Measurements from ENCODE around the gene SPNS2.
"Not testable (repeated sequence)": the region's sequence is repeated elsewhere in the genome, so short reads cannot be mapped to it uniquely, and the experiment has no call there.

The SPNS2 gene

DNA sequence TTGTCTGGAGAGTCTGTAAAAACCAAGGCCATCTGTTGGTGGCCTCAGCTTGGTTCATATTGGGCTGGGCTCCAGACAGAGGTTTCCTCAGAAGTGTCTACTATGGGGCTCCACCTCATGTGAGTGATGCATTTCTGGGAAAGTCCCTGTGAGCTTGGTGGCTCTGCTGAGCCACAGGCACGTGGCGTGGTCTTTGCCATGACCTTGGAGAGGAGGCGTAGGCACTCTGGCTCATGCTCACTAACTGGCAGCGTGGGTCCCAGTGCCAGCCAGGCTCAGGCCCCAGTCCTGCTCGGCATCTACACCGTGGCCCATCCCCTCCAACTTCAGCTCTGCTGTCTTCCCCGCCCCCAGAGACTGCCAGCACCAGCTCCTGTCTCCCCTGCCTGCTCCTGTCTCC is 75.0 kb downstream of the SPNS2 start:
- peak; percentile 71 for DNase-seq

- DNase-seq = no peak
These were observed 75.9 kb downstream of the SPNS2 start for GRCh38 chr17:4574448-4575045.

GRCh38 chr17:4576161-4576558 is 77.5 kb downstream of the SPNS2 start:
- DNase-seq = no peak

- DNase-seq = no peak
These were observed 78.1 kb downstream of the SPNS2 start for GRCh38 chr17:4576729-4577322.

- no peak for DNase-seq
These were observed 78.8 kb downstream of the SPNS2 start for GRCh38 chr17:4577386-4577993.

DNA sequence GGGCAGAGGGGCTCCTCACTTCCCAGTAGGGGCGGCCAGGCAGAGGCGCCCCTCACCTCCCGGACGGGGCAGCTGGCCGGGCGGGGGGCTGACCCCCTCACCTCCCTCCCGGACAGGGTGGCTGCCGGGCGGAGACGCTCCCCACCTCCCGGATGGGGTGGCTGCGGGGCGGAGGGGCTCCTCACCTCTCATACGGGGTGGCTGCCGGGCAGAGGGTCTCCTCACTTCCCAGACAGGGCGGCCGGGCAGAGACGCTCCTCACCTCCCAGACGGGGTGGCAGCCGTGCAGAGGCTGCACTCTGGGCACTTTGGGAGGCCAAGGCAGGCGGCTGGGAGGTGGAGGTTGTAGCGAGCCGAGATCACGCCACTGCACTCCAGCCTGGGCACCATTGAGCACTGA is 79.7 kb downstream of the SPNS2 start:
- DNase-seq = not testable (repeated sequence)

- no peak for DNase-seq
These were observed 81.0 kb downstream of the SPNS2 start for GRCh38 chr17:4579678-4580077.

DNA sequence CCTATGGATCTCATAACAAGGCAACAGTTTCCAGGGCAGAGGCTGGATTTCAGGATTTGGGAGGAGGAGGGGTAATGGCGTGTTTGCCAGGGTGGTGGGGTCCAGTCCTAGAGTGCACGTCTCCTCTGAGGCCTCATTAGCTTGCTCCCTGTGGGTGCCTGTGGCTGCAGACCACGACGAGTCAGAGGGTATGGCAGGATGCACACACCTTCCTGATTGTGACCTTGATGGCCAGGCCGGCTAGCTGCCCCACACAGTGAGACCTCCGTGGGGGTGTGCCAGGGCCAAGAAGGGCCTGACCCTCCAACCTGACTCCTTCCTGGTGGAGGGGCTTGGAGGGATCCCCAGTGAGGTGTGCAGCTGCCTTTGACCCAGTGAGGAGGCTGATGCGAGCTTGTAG is 81.6 kb downstream of the SPNS2 start:
- DNase-seq = no peak

GRCh38 chr17:4582101-4582501 is 83.4 kb downstream of the SPNS2 start:
- DNase-seq = no peak

DNA sequence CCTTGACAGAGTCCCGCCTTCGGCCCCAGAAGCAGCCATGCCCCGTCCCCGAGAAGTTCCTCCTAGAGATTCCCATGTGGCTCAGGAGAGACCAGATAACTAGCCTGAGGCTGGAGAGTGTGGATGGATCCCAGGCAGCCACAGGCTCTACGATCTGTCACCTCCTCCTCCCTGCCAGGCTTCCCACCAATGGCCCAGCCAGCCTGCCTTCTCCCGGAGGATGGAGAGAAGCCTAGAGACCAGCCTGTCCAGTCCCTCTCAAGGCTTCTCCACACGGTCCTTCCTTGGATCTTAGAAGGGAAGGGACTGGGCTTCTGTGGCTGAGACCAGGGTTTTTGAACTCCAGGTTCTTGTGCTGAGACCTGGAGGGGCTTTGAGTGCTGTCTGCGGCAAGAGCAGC is 84.0 kb downstream of the SPNS2 start:
- DNase-seq = no peak

GRCh38 chr17:4583206-4583605 is 84.5 kb downstream of the SPNS2 start:
- DNase-seq = no peak

DNA sequence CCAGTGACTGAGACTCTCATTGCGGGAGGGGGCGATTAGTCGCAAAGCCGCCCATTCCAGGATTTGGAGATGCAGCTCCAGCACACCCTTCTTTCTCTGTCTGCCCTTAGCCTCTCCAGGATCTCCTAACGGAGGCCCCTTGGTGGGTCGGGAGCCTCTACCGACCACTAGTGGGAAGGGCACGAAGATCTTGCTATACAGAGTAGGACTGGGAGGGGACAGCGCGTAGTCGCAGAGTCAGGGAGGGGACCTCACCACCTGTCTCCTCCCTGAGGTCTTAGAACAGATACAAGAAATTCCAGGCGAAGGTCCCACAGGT is 85.1 kb downstream of the SPNS2 start:
- peak; percentile 31 for DNase-seq

GRCh38 chr17:4584101-4584916 is 85.6 kb downstream of the SPNS2 start, which contains the start of gene SMTNL2:
SMTNL2 (plus strand) TSS chr17:4584529; CDS start chr17:4584606, 77 bp downstream.
- peak; percentile 40 for DNase-seq

- no peak for DNase-seq
These were observed 86.4 kb downstream of the SPNS2 start for GRCh38 chr17:4584917-4585637.

- DNase-seq = no peak
These were observed 86.9 kb downstream of the SPNS2 start for GRCh38 chr17:4585638-4585994.

- no peak for DNase-seq
These were observed 87.4 kb downstream of the SPNS2 start for GRCh38 chr17:4586043-4586442.

- no peak for DNase-seq
These were observed 88.5 kb downstream of the SPNS2 start for GRCh38 chr17:4587195-4587594.

GRCh38 chr17:4587803-4588202 is 89.1 kb downstream of the SPNS2 start:
- no peak for DNase-seq

DNA sequence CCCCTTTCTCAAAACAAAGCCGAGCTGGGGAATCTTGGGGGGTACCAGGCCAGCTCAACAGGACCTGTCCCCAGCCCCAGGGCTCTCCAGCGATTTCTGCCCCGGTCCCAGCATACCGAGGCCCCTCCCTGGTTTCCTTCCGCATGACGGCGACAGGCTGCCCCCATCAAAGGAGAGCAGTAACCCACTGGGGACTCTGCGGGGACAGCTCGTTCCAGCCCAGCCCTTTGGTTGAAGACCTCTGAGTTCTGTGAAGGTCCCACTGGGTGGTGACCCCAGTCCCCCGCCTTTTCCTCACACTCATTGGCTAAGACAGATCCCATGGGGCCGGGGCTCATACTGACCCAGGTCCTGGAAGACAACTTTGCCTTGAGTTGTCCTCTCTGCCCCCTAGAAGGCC is 89.7 kb downstream of the SPNS2 start:
- DNase-seq = no peak

Measured in activated naive CD4-positive, alpha-beta T cell treated with anti-CD3 and anti-CD28 coated beads, Interleukin-2, amount 50 U/mL, for 16 hours (primary cell).